HG02981 (cell line): ENCODE results near the gene TMLHE.
"Not testable (repeated sequence)": the region's sequence is repeated elsewhere in the genome, so short reads cannot be mapped to it uniquely, and the experiment has no call there.

ENCODE experiments used
- ATAC-seq: cut with Tn5 transposase; IDR thresholded peaks from one replicate; pipeline ENCODE4 v1.9.1; 2021; ENCODE audit warnings: mild to moderate bottlenecking, moderate library complexity; ENCODE audit not compliant: unreplicated experiment

The TMLHE gene

GRCh38 chrX:155505296-155505695, 107.5 kb downstream of the TMLHE start:
- no peak for ATAC-seq

DNA sequence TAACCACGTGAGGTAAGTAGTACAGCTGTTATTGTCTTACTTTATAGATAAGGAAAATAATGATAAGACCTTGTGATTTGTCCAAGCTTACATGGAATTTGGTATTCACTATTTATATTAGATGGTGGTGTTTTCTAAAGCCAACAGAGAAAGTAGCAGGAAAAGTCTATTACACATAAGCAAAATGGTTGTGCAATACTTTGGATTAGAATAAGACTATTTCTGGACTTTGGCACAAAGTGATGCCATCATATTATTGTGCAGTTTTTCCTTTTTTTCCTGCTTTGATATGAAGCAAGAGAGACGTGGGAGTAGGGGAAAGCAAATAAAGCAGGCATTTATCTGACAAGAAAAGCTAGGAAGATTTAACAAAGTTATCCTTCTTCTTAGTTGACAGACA, 117.6 kb downstream of the TMLHE start:
- not testable (repeated sequence) for ATAC-seq

- ATAC-seq = not testable (repeated sequence)
These were observed 121.3 kb downstream of the TMLHE start for GRCh38 chrX:155491421-155491820.

GRCh38 chrX:155477136-155477535, 135.6 kb downstream of the TMLHE start:
- ATAC-seq = not testable (repeated sequence)

DNA sequence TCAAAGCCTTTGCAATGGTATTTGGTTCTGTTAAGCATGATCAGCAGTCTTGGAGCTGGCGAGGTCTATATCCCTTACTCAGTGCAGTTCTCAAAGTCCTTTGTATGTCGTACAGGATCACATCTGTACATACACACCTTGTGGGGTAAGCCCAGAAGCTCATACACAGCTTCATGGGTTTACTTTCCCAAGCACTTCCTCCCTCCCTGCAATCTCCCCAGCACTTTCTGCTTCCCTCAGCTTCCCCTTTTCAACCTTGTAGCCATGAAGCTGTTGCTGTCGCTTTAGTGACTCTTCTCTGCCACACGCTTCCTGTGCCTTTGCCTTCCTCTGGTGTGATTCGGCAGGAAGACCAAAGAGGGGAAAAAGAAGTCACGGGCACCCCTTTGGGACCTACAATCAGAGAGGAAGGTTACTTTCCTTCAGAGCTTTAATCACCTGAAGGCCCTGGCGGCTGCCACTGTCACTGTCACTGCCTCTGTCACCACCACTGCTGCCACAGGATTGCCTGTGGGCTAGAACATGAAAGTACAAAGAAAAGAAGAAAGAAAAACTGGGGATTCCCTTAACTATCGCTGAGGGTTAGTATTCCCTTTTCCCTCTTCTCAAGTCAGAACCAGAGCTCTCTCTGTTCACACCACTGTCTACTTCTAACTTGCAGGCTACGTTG, 146.3 kb downstream of the TMLHE start:
- peak; percentile 57 for ATAC-seq

DNA sequence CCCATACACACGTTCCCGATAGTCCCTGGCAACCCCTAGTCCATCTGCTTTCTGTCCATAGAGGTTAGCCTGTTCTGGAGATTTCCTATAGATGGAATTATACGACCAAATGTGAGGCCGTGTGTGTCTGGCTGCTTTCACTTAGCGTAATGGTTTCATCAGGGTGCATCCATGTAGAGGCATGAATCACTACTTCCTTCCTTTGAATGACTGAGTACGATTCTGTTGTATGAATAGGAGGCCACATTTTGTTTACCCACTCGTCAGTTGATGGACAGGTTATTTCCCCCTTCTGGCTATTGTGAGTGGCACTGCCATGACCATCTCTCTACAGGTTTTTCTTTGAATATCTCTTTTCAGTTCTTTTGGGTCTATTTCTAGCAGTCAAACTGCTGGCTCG, 152.3 kb downstream of the TMLHE start:
- ATAC-seq = not testable (repeated sequence)

DNA sequence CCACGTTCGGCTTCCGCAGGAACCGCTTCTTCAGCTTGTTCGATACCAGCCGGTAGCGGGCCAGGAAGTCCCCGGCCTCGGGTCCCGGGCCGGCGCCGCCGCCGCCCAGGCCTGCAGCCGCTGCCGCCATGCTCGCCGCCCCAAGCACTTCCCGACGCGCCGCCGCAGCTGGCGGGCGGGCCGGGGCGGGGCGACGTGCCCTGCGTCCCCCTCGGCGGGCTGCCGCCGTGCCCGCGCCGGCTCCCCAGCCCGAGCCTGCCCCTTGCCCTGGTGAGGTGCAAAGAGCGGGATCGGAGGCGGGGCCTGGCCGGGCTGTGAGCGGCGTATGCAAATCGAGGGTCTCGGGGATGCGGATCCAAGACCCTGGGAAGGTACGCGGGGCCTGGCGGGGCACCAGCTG, 154.3 kb downstream of the TMLHE start, which contains the start of gene F8A3:
F8A3 (minus strand) TSS at position 150 of the 400 bp plus-strand sequence; CDS start at position 130, 20 bp downstream.
- ATAC-seq = peak; percentile 73

- peak; percentile 48 for ATAC-seq
These were observed 154.8 kb downstream of the TMLHE start for GRCh38 chrX:155457761-155458447.

DNA sequence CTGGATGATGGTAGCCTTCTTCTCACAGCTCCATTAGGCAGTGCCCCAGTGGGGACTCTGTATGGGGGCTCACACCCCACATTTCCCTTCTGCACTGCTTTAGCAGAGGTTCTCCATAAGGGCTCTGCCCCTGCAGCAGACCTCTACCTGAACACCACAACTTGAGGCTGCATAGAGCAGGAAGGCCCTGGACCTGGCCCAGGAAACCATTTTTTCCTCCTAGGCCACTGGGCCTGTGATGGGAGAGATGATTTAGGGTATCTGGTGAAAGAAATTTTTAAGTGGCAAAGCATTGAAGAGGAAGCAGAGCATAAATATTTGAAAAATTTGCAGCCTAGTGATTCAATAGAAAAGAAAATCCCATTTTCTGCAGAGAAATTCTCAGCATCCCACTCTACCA, 171.7 kb downstream of the TMLHE start:
- ATAC-seq = no peak
